ENCODE data around the gene NRBP1.

The NRBP1 gene

DNA sequence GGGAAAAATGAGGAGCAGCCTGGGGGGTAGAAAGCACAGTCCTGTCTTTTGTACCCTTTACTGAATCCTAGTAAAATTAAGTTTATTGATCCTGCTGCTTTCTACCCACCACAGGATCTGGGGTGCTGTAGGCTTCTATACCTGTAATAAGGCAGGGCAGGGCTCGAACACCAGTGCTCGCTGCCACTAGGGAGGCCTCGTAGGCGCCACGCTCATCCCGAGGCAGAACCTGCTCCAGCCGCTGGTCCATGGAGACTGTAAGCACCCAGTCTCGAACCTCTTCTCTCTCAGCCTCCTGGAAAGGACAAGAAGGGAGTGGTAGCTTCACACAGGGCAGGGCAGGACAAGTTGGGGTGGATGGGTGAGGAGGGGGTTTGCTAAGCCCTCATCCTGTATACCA lies 16.7 kb downstream of the NRBP1 start:
- peaks cover 69% of the 10 kb centered on the region for H3K36me3 Mint-ChIP-seq (ENCODE audit: low read depth)
- TF ChIP-seq, protein P1, sequence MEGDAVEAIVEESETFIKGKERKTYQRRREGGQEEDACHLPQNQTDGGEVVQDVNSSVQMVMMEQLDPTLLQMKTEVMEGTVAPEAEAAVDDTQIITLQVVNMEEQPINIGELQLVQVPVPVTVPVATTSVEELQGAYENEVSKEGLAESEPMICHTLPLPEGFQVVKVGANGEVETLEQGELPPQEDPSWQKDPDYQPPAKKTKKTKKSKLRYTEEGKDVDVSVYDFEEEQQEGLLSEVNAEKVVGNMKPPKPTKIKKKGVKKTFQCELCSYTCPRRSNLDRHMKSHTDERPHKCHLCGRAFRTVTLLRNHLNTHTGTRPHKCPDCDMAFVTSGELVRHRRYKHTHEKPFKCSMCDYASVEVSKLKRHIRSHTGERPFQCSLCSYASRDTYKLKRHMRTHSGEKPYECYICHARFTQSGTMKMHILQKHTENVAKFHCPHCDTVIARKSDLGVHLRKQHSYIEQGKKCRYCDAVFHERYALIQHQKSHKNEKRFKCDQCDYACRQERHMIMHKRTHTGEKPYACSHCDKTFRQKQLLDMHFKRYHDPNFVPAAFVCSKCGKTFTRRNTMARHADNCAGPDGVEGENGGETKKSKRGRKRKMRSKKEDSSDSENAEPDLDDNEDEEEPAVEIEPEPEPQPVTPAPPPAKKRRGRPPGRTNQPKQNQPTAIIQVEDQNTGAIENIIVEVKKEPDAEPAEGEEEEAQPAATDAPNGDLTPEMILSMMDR (IDR thresholded peaks at IDR 0.05; ENCODE audit: unreplicated experiment in 3 of 3) = no peak
- H3K4me3 Mint-ChIP-seq = no peak overlapping the region
- H3K27me3 Mint-ChIP-seq (ENCODE audit: low read depth) = no peaks in the 10 kb centered on the region
- no peaks in the 10 kb centered on the region for H3K4me1 Mint-ChIP-seq
- no peak overlapping the region for H3K27ac Mint-ChIP-seq
- no peaks in the 10 kb centered on the region for H3K9me3 Mint-ChIP-seq

DNA sequence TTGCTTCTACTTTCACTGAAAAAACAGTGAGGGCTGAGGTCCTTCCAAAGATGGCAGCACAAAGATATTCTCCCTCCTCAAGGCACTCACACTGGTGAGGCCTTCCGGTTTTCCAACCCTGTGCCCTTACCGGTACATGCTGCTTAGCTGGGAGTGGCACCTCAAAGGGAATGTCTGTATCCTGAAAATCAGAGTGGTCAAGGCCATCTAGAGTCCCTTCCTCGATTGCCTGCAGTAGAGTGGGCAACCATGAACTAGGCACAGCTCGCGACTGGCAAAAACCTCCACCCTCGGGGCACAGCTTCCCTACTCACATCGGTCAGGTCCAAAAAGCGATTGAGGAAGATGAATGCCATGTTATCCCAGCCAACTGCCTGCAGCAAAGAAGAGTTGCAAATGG lies 17.2 kb downstream of the NRBP1 start:
- Mint-ChIP-seq H3K4me1 (no peaks in the 10 kb centered on the region), H3K27me3 (ENCODE audit: low read depth) (no peaks in the 10 kb centered on the region), H3K4me3 (no peak overlapping the region), H3K27ac (no peak overlapping the region), H3K9me3 (no peaks in the 10 kb centered on the region), H3K36me3 (ENCODE audit: low read depth) (peaks cover 66% of the 10 kb centered on the region)
- TF ChIP-seq, protein P1 (IDR thresholded peaks at IDR 0.05; ENCODE audit: unreplicated experiment in 3 of 3) = no peak

GRCh38 chr2:27446057-27446456 lies 17.6 kb downstream of the NRBP1 start:
- Mint-ChIP-seq H3K36me3 (ENCODE audit: low read depth) (peaks cover 63% of the 10 kb centered on the region), H3K9me3 (no peaks in the 10 kb centered on the region), H3K4me1 (no peaks in the 10 kb centered on the region), H3K27ac (no peak overlapping the region), H3K4me3 (no peak overlapping the region), H3K27me3 (ENCODE audit: low read depth) (no peaks in the 10 kb centered on the region)
- TF ChIP-seq, protein P1 (IDR thresholded peaks at IDR 0.05; ENCODE audit: unreplicated experiment in 3 of 3) = no peak

DNA sequence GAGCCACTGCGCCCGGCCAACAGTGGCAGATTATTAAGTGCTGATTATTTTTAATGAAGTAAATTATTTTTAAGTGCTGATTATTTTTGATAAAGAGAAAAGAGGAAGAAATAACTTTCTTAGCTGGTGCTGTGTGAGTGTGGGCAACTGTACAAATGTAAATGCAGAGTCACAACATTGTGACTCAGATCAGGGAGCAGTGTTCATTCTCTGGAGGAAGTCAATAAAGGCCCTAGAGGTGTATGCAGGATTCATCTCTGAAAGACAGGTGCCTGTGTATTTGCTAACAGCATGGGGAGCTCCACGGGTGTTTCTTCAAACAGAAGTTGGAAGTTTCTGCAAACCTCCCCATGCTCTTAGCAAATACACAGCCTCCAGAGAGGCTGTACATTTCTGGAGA lies 19.9 kb downstream of the NRBP1 start:
- Mint-ChIP-seq H3K36me3 (ENCODE audit: low read depth) (peaks cover 63% of the 10 kb centered on the region), H3K27ac (no peak overlapping the region), H3K4me3 (no peak overlapping the region), H3K27me3 (ENCODE audit: low read depth) (no peaks in the 10 kb centered on the region), H3K9me3 (no peaks in the 10 kb centered on the region), H3K4me1 (no peaks in the 10 kb centered on the region)
- TF ChIP-seq, protein P1 (IDR thresholded peaks at IDR 0.05; ENCODE audit: unreplicated experiment in 3 of 3) = no peak

DNA sequence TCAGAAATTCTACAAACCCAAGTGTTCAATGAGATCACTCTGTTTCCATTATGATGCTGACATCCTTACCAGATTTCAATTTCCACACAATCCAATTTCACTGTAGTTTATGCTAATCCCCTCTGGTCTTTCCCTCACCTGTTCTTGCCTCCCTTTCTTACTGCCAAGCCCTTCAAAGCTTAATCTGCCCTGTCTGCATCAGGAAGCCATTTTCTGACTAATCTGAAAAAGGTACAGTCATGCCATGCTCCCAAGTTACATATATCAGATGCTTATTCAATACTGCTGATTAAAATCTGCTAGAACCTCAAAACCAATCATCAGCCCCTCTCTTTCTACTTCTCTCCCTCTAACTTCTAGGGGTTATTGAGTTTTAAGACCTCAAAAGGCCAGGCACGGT lies 22.7 kb downstream of the NRBP1 start:
- Mint-ChIP-seq H3K4me1 (no peaks in the 10 kb centered on the region), H3K9me3 (no peaks in the 10 kb centered on the region), H3K27ac (no peak overlapping the region), H3K4me3 (no peak overlapping the region), H3K36me3 (ENCODE audit: low read depth) (peaks cover 71% of the 10 kb centered on the region), H3K27me3 (ENCODE audit: low read depth) (no peaks in the 10 kb centered on the region)
- TF ChIP-seq, protein P1 (IDR thresholded peaks at IDR 0.05; ENCODE audit: unreplicated experiment in 3 of 3) = no peak

DNA sequence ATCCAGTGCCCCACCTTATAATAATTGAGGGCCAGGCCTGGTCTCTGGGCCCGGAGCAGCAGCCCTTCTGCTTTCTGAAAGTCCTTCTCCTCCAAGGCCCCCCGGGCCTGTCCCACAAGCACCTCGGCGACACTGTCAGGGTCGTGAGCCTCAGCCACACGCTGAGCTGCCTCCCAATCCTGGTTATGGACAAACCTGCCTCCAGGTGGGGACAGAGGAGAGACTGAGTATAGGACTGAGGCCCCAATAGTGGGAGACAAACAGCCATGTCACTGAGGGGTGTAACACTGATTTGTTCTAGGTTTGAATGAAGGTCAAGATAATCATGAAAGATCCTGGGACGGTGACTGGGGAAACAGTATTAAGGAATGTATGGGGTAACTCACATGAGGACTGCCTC lies 25.5 kb downstream of the NRBP1 start:
- H3K27ac Mint-ChIP-seq = no peak overlapping the region
- no peaks in the 10 kb centered on the region for H3K27me3 Mint-ChIP-seq (ENCODE audit: low read depth)
- no peaks in the 10 kb centered on the region for H3K4me1 Mint-ChIP-seq
- H3K9me3 Mint-ChIP-seq = no peaks in the 10 kb centered on the region
- H3K36me3 Mint-ChIP-seq (ENCODE audit: low read depth) = peaks cover 73% of the 10 kb centered on the region
- no peak overlapping the region for H3K4me3 Mint-ChIP-seq
- TF ChIP-seq, protein P1 (IDR thresholded peaks at IDR 0.05; ENCODE audit: unreplicated experiment in 3 of 3) = no peak
